Liver (tissue), 3 donors: ENCODE data around the gene LRRTM4.
A peak's percentile ranks its signal among the peaks of the same experiment; 100 is the strongest.

Source experiments
- ATF3 ChIP-seq: IDR thresholded peaks from 2 replicates; pipeline ENCODE4 v1.6.1; 2016; ENCODE audit warnings: antibody characterized with exemption
- GABPA ChIP-seq, 2 donors: IDR thresholded peaks in 1 of 2; conservative IDR thresholded peaks in 1 of 2; 2 replicates each; pipeline ENCODE4 v1.6.1; 2016; ENCODE audit warnings: antibody characterized with exemption in 2 of 2, mild to moderate bottlenecking in 1 of 2, moderate library complexity in 1 of 2
- JUND ChIP-seq, 2 donors: IDR thresholded peaks; 2 replicates each; pipeline ENCODE4 v1.6.1; 2016; ENCODE audit warnings: antibody characterized with exemption in 2 of 2
- NR2F2 ChIP-seq: IDR thresholded peaks from 2 replicates; pipeline ENCODE4 v1.6.1; 2016; ENCODE audit warnings: antibody characterized with exemption
- RAD21 ChIP-seq, 2 donors: IDR thresholded peaks; 2 replicates each; pipeline ENCODE4 v1.6.1; 2016; ENCODE audit warnings: antibody characterized with exemption in 2 of 2, mild to moderate bottlenecking in 2 of 2
- REST ChIP-seq: IDR thresholded peaks from 2 replicates; pipeline ENCODE4 v1.6.1; 2016; ENCODE audit warnings: antibody characterized with exemption, mild to moderate bottlenecking
- RXRA ChIP-seq, 2 donors: IDR thresholded peaks; 2 replicates each; pipeline ENCODE4 v1.6.1; 2017 to 2018; ENCODE audit warnings: antibody characterized with exemption in 2 of 2, mild to moderate bottlenecking in 1 of 2
- SP1 ChIP-seq: IDR thresholded peaks from 2 replicates; pipeline ENCODE4 v1.6.1; 2018; ENCODE audit warnings: antibody characterized with exemption, mild to moderate bottlenecking
- TAF1 ChIP-seq: conservative IDR thresholded peaks from 2 replicates; pipeline ENCODE4 v1.6.1; 2016; ENCODE audit warnings: antibody characterized with exemption, mild to moderate bottlenecking
- YY1 ChIP-seq: IDR thresholded peaks from 2 replicates; pipeline ENCODE4 v1.6.1; 2016; ENCODE audit warnings: antibody characterized with exemption, mild to moderate bottlenecking
- ZBTB33 ChIP-seq: IDR thresholded peaks from 2 replicates; pipeline ENCODE4 v1.6.1; 2016; ENCODE audit warnings: antibody characterized with exemption
- TF ChIP-seq, protein P1 (sequence below): fragments of 150-350 bp; IDR thresholded peaks from 2 replicates; pipeline ENCODE4 v1.5.1; 2017; ENCODE audit warnings: improper control_type of control experiment, low read depth, low read length; ENCODE audit not compliant: missing input control
- TF ChIP-seq, protein P2 (sequence below): IDR thresholded peaks from 2 replicates; pipeline ENCODE4 v1.6.1; 2016; ENCODE audit warnings: antibody characterized with exemption
- donor health status: healthy.
- donor health status: healthy.

GRCh38 chr2:76958749-76959148 is 563.4 kb downstream of the LRRTM4 start:
- TF ChIP-seq TAF1 (no peak), REST (peak; percentile 99), SP1 (no peak), GABPA (IDR thresholded peaks at IDR 0.05 in 1 of 2, conservative IDR thresholded peaks at IDR 0.05 in 1 of 2) (no peak), RXRA (IDR thresholded peaks at IDR 0.05) (no peak), ATF3 (no peak), YY1 (no peak), JUND (IDR thresholded peaks at IDR 0.05) (no peak), NR2F2 (no peak), RAD21 (IDR thresholded peaks at IDR 0.05) (no peak), ZBTB33 (no peak)
- TF ChIP-seq, protein P1, sequence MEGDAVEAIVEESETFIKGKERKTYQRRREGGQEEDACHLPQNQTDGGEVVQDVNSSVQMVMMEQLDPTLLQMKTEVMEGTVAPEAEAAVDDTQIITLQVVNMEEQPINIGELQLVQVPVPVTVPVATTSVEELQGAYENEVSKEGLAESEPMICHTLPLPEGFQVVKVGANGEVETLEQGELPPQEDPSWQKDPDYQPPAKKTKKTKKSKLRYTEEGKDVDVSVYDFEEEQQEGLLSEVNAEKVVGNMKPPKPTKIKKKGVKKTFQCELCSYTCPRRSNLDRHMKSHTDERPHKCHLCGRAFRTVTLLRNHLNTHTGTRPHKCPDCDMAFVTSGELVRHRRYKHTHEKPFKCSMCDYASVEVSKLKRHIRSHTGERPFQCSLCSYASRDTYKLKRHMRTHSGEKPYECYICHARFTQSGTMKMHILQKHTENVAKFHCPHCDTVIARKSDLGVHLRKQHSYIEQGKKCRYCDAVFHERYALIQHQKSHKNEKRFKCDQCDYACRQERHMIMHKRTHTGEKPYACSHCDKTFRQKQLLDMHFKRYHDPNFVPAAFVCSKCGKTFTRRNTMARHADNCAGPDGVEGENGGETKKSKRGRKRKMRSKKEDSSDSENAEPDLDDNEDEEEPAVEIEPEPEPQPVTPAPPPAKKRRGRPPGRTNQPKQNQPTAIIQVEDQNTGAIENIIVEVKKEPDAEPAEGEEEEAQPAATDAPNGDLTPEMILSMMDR: no peak
- TF ChIP-seq, protein P2, sequence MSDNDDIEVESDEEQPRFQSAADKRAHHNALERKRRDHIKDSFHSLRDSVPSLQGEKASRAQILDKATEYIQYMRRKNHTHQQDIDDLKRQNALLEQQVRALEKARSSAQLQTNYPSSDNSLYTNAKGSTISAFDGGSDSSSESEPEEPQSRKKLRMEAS: no peak
